Thyroid gland (tissue), 4 donors: Measurements from ENCODE around the gene SPECC1.

Source experiments
- POLR2A ChIP-seq, 2 donors: fragments of 450-650 bp; IDR thresholded peaks; one replicate each; pipeline ENCODE4 v1.6.1; 2017; ENCODE audit warnings: antibody characterized with exemption in 2 of 2, mild to moderate bottlenecking in 2 of 2, moderate library complexity in 1 of 2
- TF ChIP-seq, protein P1 (sequence below), 6 experiments: fragments of 200-600 bp in 3 of 6; fragments of 450-650 bp in 3 of 6; sonication (generic) in 3 of 6; IDR thresholded peaks; one replicate each; pipeline ENCODE4 v1.5.1; 2016 to 2019; ENCODE audit warnings: antibody characterized with exemption in 6 of 6, mild to moderate bottlenecking in 2 of 6, inconsistent platforms in 1 of 6, moderate library complexity in 1 of 6

GRCh38 chr17:20098314-20098713 is 89.2 kb downstream of the SPECC1 start:
- TF ChIP-seq, protein P1, sequence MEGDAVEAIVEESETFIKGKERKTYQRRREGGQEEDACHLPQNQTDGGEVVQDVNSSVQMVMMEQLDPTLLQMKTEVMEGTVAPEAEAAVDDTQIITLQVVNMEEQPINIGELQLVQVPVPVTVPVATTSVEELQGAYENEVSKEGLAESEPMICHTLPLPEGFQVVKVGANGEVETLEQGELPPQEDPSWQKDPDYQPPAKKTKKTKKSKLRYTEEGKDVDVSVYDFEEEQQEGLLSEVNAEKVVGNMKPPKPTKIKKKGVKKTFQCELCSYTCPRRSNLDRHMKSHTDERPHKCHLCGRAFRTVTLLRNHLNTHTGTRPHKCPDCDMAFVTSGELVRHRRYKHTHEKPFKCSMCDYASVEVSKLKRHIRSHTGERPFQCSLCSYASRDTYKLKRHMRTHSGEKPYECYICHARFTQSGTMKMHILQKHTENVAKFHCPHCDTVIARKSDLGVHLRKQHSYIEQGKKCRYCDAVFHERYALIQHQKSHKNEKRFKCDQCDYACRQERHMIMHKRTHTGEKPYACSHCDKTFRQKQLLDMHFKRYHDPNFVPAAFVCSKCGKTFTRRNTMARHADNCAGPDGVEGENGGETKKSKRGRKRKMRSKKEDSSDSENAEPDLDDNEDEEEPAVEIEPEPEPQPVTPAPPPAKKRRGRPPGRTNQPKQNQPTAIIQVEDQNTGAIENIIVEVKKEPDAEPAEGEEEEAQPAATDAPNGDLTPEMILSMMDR (IDR thresholded peaks at IDR 0.05) = no peak
- no peak for TF ChIP-seq POLR2A (IDR thresholded peaks at IDR 0.05)
